Astrocyte (in vitro differentiated cells and primary cell): ENCODE data around the gene ZNF565. TPM values are rescaled to one million over a fixed set of nuclear protein-coding genes. Genes with fewer than 3 reads are reported as not detected.

ENCODE experiments used
- DNase-seq: peaks from one replicate; pipeline ENCODE4 v3.0.0-alpha.2; 2010; ENCODE audit warnings: low read depth
- FAIRE-seq: peaks from 2 replicates; lab custom pipeline; 2011; peaks lifted over from hg19 to GRCh38; lab: Jason Lieb, UNC
- H2AFZ ChIP-seq: 2 replicates; pipeline ENCODE4 v1.6.0; 2012; ENCODE audit warnings: low read depth, low read length, inconsistent platforms
- H3K27ac ChIP-seq: 2 replicates; pipeline ENCODE4 v1.5.1; 2011; ENCODE audit warnings: low read depth, low read length, inconsistent platforms
- H3K27me3 ChIP-seq: 2 replicates; pipeline ENCODE4 v1.6.0; 2011; ENCODE audit warnings: low read length, inconsistent platforms; ENCODE audit not compliant: insufficient read depth
- H3K36me3 ChIP-seq: 2 replicates; pipeline ENCODE4 v1.5.1; 2011; ENCODE audit warnings: low read length, inconsistent platforms; ENCODE audit not compliant: insufficient read depth
- H3K4me1 ChIP-seq: 2 replicates; pipeline ENCODE4 v1.5.1; 2011; ENCODE audit warnings: low read length, inconsistent platforms; ENCODE audit not compliant: insufficient read depth
- H3K4me2 ChIP-seq: 2 replicates; pipeline ENCODE4 v1.6.0; 2012; ENCODE audit warnings: low read length, inconsistent platforms
- H3K4me3 ChIP-seq: 2 replicates; pipeline ENCODE4 v1.5.1; 2011; ENCODE audit warnings: low read depth, mild to moderate bottlenecking, low read length, inconsistent platforms; ENCODE audit not compliant: insufficient read depth
- H3K79me2 ChIP-seq: 2 replicates; pipeline ENCODE4 v1.6.0; 2012; ENCODE audit warnings: mild to moderate bottlenecking, low read length, inconsistent platforms; ENCODE audit not compliant: insufficient read depth
- H3K9ac ChIP-seq: 2 replicates; pipeline ENCODE4 v1.6.0; 2012; ENCODE audit warnings: mild to moderate bottlenecking, low read length, inconsistent platforms
- H3K9me3 ChIP-seq: 2 replicates; pipeline ENCODE4 v1.5.1; 2012; ENCODE audit warnings: low read depth, mild to moderate bottlenecking, low read length, inconsistent platforms; ENCODE audit not compliant: insufficient read depth
- H4K20me1 ChIP-seq: 2 replicates; pipeline ENCODE4 v1.6.0; 2012; ENCODE audit warnings: low read length, inconsistent platforms; ENCODE audit not compliant: insufficient read depth
- H3K27ac Mint-ChIP-seq: one replicate; pipeline ENCODE4 v1.8.0; 2021; ENCODE audit warnings: mild to moderate bottlenecking, mixed read lengths; ENCODE audit not compliant: unreplicated experiment
- H3K27me3 Mint-ChIP-seq: one replicate; pipeline ENCODE4 v1.8.0; 2021; ENCODE audit warnings: low read depth, mixed read lengths; ENCODE audit not compliant: unreplicated experiment
- H3K36me3 Mint-ChIP-seq: one replicate; pipeline ENCODE4 v1.8.0; 2021; ENCODE audit warnings: low read depth, mixed read lengths; ENCODE audit not compliant: unreplicated experiment
- H3K4me1 Mint-ChIP-seq: one replicate; pipeline ENCODE4 v1.8.0; 2021; ENCODE audit warnings: low read depth, mixed read lengths; ENCODE audit not compliant: unreplicated experiment
- H3K4me3 Mint-ChIP-seq: one replicate; pipeline ENCODE4 v1.8.0; 2021; ENCODE audit warnings: mild to moderate bottlenecking, moderate library complexity, mixed read lengths; ENCODE audit not compliant: unreplicated experiment
- H3K9me3 Mint-ChIP-seq: one replicate; pipeline ENCODE4 v1.8.0; 2021; ENCODE audit warnings: mild to moderate bottlenecking, mixed read lengths; ENCODE audit not compliant: unreplicated experiment
- EZH2 ChIP-seq: IDR thresholded peaks from 2 replicates; pipeline ENCODE4 v1.6.1; 2012; ENCODE audit warnings: mild to moderate bottlenecking, low read length, inconsistent platforms; ENCODE audit not compliant: insufficient read depth
- total RNA-seq: library from RNA; stranded (reverse); gene quantifications from 2 replicates; pipeline ENCODE4 v1.2.1, GENCODE V29; 2021
- TF ChIP-seq, protein P1 (sequence below): IDR thresholded peaks from 2 replicates; pipeline ENCODE4 v1.5.1; 2011; ENCODE audit warnings: low read depth, mild to moderate bottlenecking, inconsistent platforms, low read length, moderate library complexity; ENCODE audit not compliant: insufficient read depth

Gene ZNF565
- total RNA-seq, 1 donor from 2014 or later = 6.5 TPM

DNA sequence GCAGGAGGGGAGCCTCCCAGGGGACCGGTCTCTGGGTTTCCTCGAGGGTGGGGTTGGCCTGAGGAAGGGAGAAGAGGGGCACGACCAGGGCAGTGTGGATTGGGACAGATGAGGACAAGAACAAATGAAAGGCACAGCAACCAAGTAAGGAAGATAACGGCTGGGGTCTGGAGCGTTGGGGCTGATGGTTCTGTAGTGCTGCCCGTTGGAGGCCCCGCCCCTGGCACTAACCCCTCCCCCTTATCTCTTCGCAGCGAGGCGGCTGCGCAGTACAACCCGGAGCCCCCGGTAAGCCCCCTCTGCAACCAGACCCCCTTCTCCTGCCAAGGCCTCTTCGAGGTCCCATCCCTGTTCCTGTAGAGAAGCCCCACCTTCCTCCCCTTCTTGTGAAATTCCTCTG lies 72.4 kb downstream of the ZNF565 start:
- H3K4me1 Mint-ChIP-seq = peaks cover 6% of the 10 kb centered on the region

DNA sequence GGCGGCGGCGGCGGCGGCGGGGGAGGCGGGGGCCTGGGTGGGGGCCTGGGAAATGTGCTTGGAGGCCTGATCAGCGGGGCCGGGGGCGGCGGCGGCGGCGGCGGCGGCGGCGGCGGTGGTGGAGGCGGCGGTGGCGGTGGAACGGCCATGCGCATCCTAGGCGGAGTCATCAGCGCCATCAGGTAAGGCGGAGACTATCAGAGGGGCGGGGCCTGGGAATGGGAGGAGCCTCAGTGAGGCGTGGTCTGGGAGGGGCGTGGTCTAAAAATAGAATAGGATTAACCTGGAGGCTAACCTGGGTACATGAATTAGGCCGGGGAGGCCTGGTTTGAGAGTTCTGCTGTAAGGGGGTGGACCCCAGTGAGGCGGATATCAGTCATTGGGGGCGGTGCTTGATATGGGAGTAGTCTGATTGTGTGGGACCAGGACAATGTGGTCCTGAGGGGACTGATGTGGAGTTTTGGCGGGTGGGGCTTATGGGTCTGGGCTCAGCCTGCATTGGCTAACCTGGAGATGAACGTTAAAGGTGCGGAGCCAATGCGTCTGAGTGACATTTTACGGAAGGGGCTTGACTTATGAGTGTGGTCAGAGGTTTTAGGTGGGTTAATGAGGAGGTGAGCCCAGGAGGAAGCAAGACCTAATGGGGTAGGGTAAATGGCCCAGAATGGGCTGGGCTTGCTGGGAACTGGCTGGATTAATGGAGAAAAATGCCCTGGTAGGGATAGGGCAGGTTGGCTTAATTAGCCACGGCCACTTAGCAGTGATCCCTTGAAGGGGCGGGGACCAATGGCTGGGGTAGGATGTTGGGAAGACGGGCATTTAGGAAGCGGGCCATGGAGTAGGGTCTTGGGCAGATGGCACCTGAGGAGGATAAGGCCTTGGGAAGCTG lies 73.2 kb downstream of the ZNF565 start:
- H3K36me3 Mint-ChIP-seq = peaks cover 22% of the 10 kb centered on the region
- H3K27me3 Mint-ChIP-seq = no peaks in the 10 kb centered on the region
- peak overlapping the region; percentile 98 for H3K4me3 Mint-ChIP-seq
- Histone ChIP-seq H3K4me3 (peak overlapping the region; percentile 90), H3K4me2 (peak overlapping the region; percentile 95), H3K9me3 (no peaks in the 10 kb centered on the region), H3K4me1 (peaks cover 15% of the 10 kb centered on the region), H3K36me3 (peaks cover 26% of the 10 kb centered on the region), H3K9ac (peak overlapping the region; percentile 98), H3K27me3 (no peaks in the 10 kb centered on the region), H3K27ac (peak overlapping the region; percentile 9), H3K79me2 (peaks cover 51% of the 10 kb centered on the region), H2AFZ (no peak overlapping the region), H4K20me1 (peaks cover 40% of the 10 kb centered on the region)
- FAIRE-seq (no peak), DNase-seq (peak; percentile 53)
- peak overlapping the region; percentile 88 for H3K27ac Mint-ChIP-seq
- H3K9me3 Mint-ChIP-seq = peaks cover 3% of the 10 kb centered on the region
- TF ChIP-seq, protein P1, sequence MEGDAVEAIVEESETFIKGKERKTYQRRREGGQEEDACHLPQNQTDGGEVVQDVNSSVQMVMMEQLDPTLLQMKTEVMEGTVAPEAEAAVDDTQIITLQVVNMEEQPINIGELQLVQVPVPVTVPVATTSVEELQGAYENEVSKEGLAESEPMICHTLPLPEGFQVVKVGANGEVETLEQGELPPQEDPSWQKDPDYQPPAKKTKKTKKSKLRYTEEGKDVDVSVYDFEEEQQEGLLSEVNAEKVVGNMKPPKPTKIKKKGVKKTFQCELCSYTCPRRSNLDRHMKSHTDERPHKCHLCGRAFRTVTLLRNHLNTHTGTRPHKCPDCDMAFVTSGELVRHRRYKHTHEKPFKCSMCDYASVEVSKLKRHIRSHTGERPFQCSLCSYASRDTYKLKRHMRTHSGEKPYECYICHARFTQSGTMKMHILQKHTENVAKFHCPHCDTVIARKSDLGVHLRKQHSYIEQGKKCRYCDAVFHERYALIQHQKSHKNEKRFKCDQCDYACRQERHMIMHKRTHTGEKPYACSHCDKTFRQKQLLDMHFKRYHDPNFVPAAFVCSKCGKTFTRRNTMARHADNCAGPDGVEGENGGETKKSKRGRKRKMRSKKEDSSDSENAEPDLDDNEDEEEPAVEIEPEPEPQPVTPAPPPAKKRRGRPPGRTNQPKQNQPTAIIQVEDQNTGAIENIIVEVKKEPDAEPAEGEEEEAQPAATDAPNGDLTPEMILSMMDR = no peak
- TF ChIP-seq EZH2 = no peak
- H3K4me1 Mint-ChIP-seq = peaks cover 6% of the 10 kb centered on the region

More for the DNA sequence above, 72.4 kb downstream of the ZNF565 start:
- Histone ChIP-seq H3K36me3 (peaks cover 33% of the 10 kb centered on the region), H3K4me1 (peaks cover 10% of the 10 kb centered on the region), H3K9me3 (no peaks in the 10 kb centered on the region), H3K4me2 (peak overlapping the region; percentile 85), H2AFZ (no peak overlapping the region), H3K27me3 (no peaks in the 10 kb centered on the region), H4K20me1 (peaks cover 48% of the 10 kb centered on the region), H3K27ac (no peak overlapping the region), H3K9ac (no peak overlapping the region), H3K4me3 (no peak overlapping the region), H3K79me2 (peaks cover 54% of the 10 kb centered on the region)
- peak overlapping the region; percentile 41 for H3K27ac Mint-ChIP-seq
- FAIRE-seq (no peak), DNase-seq (no peak)
- TF ChIP-seq, protein P1 = no peak
- no peaks in the 10 kb centered on the region for H3K27me3 Mint-ChIP-seq
- peak overlapping the region; percentile 98 for H3K4me3 Mint-ChIP-seq
- peaks cover 27% of the 10 kb centered on the region for H3K36me3 Mint-ChIP-seq
- peaks cover 3% of the 10 kb centered on the region for H3K9me3 Mint-ChIP-seq
